ENCODE measurements around the gene MAFG. TPM values are rescaled to one million over a fixed set of nuclear protein-coding genes. Genes with fewer than 3 reads are reported as not detected.

The MAFG gene
- total and polyA plus RNA-seq, 2 of the 13 experiments (the other 11 are each of a cell fraction or from before 2014, with no cell fraction given) = 14.5 to 20.0 TPM

- TF ChIP-seq ZBTB10 (CRISPR knock-in tag; IDR thresholded peaks at IDR 0.05; ENCODE audit: borderline replicate concordance) (no peak), RBFOX2 (IDR thresholded peaks at IDR 0.05; ENCODE audit: low read depth, low read length) (peak; percentile 99), RXRA (CRISPR knock-in tag; IDR thresholded peaks at IDR 0.05) (no peak), ZFP91 (CRISPR knock-in tag; IDR thresholded peaks at IDR 0.05; ENCODE audit: borderline replicate concordance) (peak; percentile 59; the same call in 1 of the 2 replicates), HNRNPL (IDR thresholded peaks at IDR 0.05; ENCODE audit: low read depth, low read length) (peak; percentile 73; the same call in 1 of the 2 replicates), ZNF687 (CRISPR knock-in tag; IDR thresholded peaks at IDR 0.05) (peak; percentile 53), MTA1 (CRISPR knock-in tag; IDR thresholded peaks at IDR 0.05; ENCODE audit: borderline replicate concordance) (peak; percentile 53; the same call in 1 of the 2 replicates), ZBTB33 (CRISPR knock-in tag; IDR thresholded peaks at IDR 0.05) (peak; percentile 60; the same call in 1 of the 2 replicates), PAF1 (CRISPR knock-in tag; IDR thresholded peaks at IDR 0.05) (0 out of 2 replicates have a peak, but pooled peaks have one; percentile 48), ATF1 (CRISPR knock-in tag; IDR thresholded peaks at IDR 0.05) (no peak), HNF4G (IDR thresholded peaks at IDR 0.05; ENCODE audit: borderline replicate concordance, low read depth, low read length) (no peak), HNF4G (CRISPR knock-in tag; IDR thresholded peaks at IDR 0.05; ENCODE audit: borderline replicate concordance, low read depth) (no peak), NPAS2 (CRISPR knock-in tag; IDR thresholded peaks at IDR 0.05; ENCODE audit: borderline replicate concordance) (no peak), BCL3 (CRISPR knock-in tag; IDR thresholded peaks at IDR 0.05) (0 out of 2 replicates have a peak, but pooled peaks have one; percentile 26), GABPB1 (CRISPR knock-in tag; IDR thresholded peaks at IDR 0.05) (peak; percentile 17; the same call in 1 of the 2 replicates)
Observed at GRCh38 chr17:81956607-81957589, 29.4 kb upstream of the MAFG start (continued).

All from HepG2 (cell line).